WTC11 (cell line): Measurements from ENCODE around the gene NMT2. TPM values are rescaled to one million over a fixed set of nuclear protein-coding genes. Genes with fewer than 3 reads are reported as not detected.

Experiments
- ATAC-seq: fragments of 200-7000 bp; cut with Tn5 transposase; 2 replicates; pipeline ENCODE4 v1.10.0; 2021; ENCODE audit warnings: mild to moderate bottlenecking, moderate library complexity
- CTCF ChIA-PET: fragments of 300-600 bp; sonication (Branson Sonifier 250); formaldehyde crosslinking; loops from one replicate; lab custom pipeline; 2021; ENCODE audit warnings: antibody characterized with exemption; lab: Charles Lee
- POLR2A ChIA-PET: fragments of 350-600 bp; sonication (Branson Sonifier 250); formaldehyde crosslinking; loops from one replicate; lab custom pipeline; 2021; ENCODE audit warnings: antibody characterized with exemption; lab: Charles Lee
- DNase-seq: peaks from one replicate; pipeline ENCODE4 v3.0.0; 2021; ENCODE audit warnings: low spot score
- H3K27ac Mint-ChIP-seq: 2 replicates; pipeline ENCODE4 v1.8.0; 2021; ENCODE audit warnings: mixed read lengths
- H3K27me3 Mint-ChIP-seq: 2 replicates; pipeline ENCODE4 v1.8.0; 2021; ENCODE audit warnings: low read depth, mild to moderate bottlenecking, moderate library complexity, mixed read lengths
- H3K36me3 Mint-ChIP-seq: 2 replicates; pipeline ENCODE4 v1.8.0; 2021; ENCODE audit warnings: mixed read lengths
- H3K4me1 Mint-ChIP-seq: 2 replicates; pipeline ENCODE4 v1.8.0; 2022; ENCODE audit warnings: mixed read lengths
- H3K4me3 Mint-ChIP-seq: 2 replicates; pipeline ENCODE4 v1.8.0; 2021; ENCODE audit warnings: mild to moderate bottlenecking, moderate library complexity, mixed read lengths
- H3K9me3 Mint-ChIP-seq: 2 replicates; pipeline ENCODE4 v1.8.0; 2021; ENCODE audit warnings: mixed read lengths
- ERG ChIP-seq: fragments of 250-450 bp; sonication (Bioruptor Pico); IDR thresholded peaks from 2 replicates; pipeline ENCODE4 v1.8.0; 2021; ENCODE audit warnings: mild to moderate bottlenecking
- FOXK1 ChIP-seq: sonication (generic); formaldehyde crosslinking; IDR thresholded peaks from 2 replicates; pipeline ENCODE4 v1.8.0; 2022; ENCODE audit warnings: mild to moderate bottlenecking, moderate library complexity, missing genetic modification reagents
- FOXP4 ChIP-seq: sonication (generic); formaldehyde crosslinking; IDR thresholded peaks from 2 replicates; pipeline ENCODE4 v1.8.0; 2022; ENCODE audit warnings: mild to moderate bottlenecking, missing genetic modification reagents
- IRF1 ChIP-seq: sonication (generic); formaldehyde crosslinking; IDR thresholded peaks from 2 replicates; pipeline ENCODE4 v1.8.0; 2023; ENCODE audit warnings: missing genetic modification reagents
- JAZF1 ChIP-seq: fragments of 250-450 bp; sonication (Bioruptor Pico); IDR thresholded peaks from 2 replicates; pipeline ENCODE4 v1.9.0; 2021; ENCODE audit warnings: moderate library complexity, mild to moderate bottlenecking, inconsistent platforms
- NFATC4 ChIP-seq: fragments of 250-450 bp; sonication (Bioruptor Pico); IDR thresholded peaks from 2 replicates; pipeline ENCODE4 v1.9.0; 2021; ENCODE audit warnings: mild to moderate bottlenecking
- NFYB ChIP-seq: sonication (generic); formaldehyde crosslinking; conservative IDR thresholded peaks from 2 replicates; pipeline ENCODE4 v1.8.0; 2022; ENCODE audit warnings: low read depth, missing genetic modification reagents
- PRDM15 ChIP-seq: sonication (generic); formaldehyde crosslinking; IDR thresholded peaks from 2 replicates; pipeline ENCODE4 v1.8.0; 2022; ENCODE audit warnings: missing genetic modification reagents
- SOX15 ChIP-seq: fragments of 250-450 bp; sonication (Bioruptor Pico); IDR thresholded peaks from 2 replicates; pipeline ENCODE4 v1.9.0; 2021; ENCODE audit warnings: mild to moderate bottlenecking
- TCF7 ChIP-seq: sonication (generic); formaldehyde crosslinking; IDR thresholded peaks from 2 replicates; pipeline ENCODE4 v1.8.0; 2022; ENCODE audit warnings: mild to moderate bottlenecking, low read depth, missing genetic modification reagents, moderate library complexity
- ZBTB21 ChIP-seq: sonication (generic); formaldehyde crosslinking; IDR thresholded peaks from 2 replicates; pipeline ENCODE4 v1.8.1; 2023; ENCODE audit warnings: mild to moderate bottlenecking, missing genetic modification reagents, borderline replicate concordance
- ZBTB43 ChIP-seq: sonication (generic); formaldehyde crosslinking; IDR thresholded peaks from 2 replicates; pipeline ENCODE4 v1.8.1; 2023; ENCODE audit warnings: mild to moderate bottlenecking, missing genetic modification reagents
- ZNF121 ChIP-seq: sonication (generic); formaldehyde crosslinking; IDR thresholded peaks from 2 replicates; pipeline ENCODE4 v1.8.0; 2023; ENCODE audit warnings: missing genetic modification reagents
- ZNF232 ChIP-seq: sonication (generic); formaldehyde crosslinking; IDR thresholded peaks from 2 replicates; pipeline ENCODE4 v1.8.0; 2022; ENCODE audit warnings: mild to moderate bottlenecking, missing genetic modification reagents
- ZNF263 ChIP-seq: sonication (generic); formaldehyde crosslinking; IDR thresholded peaks from 2 replicates; pipeline ENCODE4 v1.8.1; 2022; ENCODE audit warnings: low read depth, mild to moderate bottlenecking, moderate library complexity, missing genetic modification reagents
- ZNF425 ChIP-seq: fragments of 250-450 bp; sonication (Bioruptor Pico); conservative IDR thresholded peaks from 2 replicates; pipeline ENCODE4 v1.9.0; 2021; ENCODE audit warnings: mild to moderate bottlenecking
- ZNF532 ChIP-seq: fragments of 250-450 bp; sonication (Bioruptor Pico); IDR thresholded peaks from 2 replicates; pipeline ENCODE4 v1.9.0; 2021; ENCODE audit warnings: mild to moderate bottlenecking, borderline replicate concordance
- ZNF671 ChIP-seq: fragments of 250-450 bp; sonication (Bioruptor Pico); IDR thresholded peaks from 2 replicates; pipeline ENCODE4 v1.8.0; 2021; ENCODE audit warnings: mild to moderate bottlenecking
- total RNA-seq: library from RNA; stranded (reverse); gene quantifications from 3 replicates; pipeline ENCODE4 v1.2.3, GENCODE V29; 2021

NMT2 gene
- total RNA-seq, 1 experiment from 2014 or later: 11.7 TPM

- Mint-ChIP-seq H3K27me3 (no peaks in the 10 kb centered on the region), H3K4me3 (no peak overlapping the region), H3K9me3 (no peaks in the 10 kb centered on the region), H3K27ac (no peak overlapping the region), H3K36me3 (no peaks in the 10 kb centered on the region), H3K4me1 (no peaks in the 10 kb centered on the region)
- DNase-seq (no peak), ATAC-seq (no peak)
- ChIA-PET POLR2A (no interaction called here), CTCF (interaction anchor here (1.9 kb wide), 1 partner anchor 113 kb away, joined by 5 read pairs; no protein-coding TSS in a partner anchor)
- TF ChIP-seq ZBTB21: no peak
- no peak for TF ChIP-seq IRF1 (CRISPR knock-in tag)
- no peak for TF ChIP-seq ZNF532 (CRISPR knock-in tag)
- TF ChIP-seq PRDM15: no peak
- no peak for TF ChIP-seq JAZF1 (CRISPR knock-in tag)
- no peak for TF ChIP-seq TCF7
- no peak for TF ChIP-seq ERG
- no peak for TF ChIP-seq ZNF232 (CRISPR knock-in tag)
- no peak for TF ChIP-seq NFATC4
These were observed 20.1 kb upstream of the NMT2 start for GRCh38 chr10:15188603-15189002.

GRCh38 chr10:15183689-15184481 is 15.4 kb upstream of the NMT2 start:
- Mint-ChIP-seq H3K27ac (no peak overlapping the region), H3K9me3 (no peaks in the 10 kb centered on the region), H3K36me3 (no peaks in the 10 kb centered on the region), H3K27me3 (no peaks in the 10 kb centered on the region), H3K4me3 (no peak overlapping the region), H3K4me1 (peaks cover 8% of the 10 kb centered on the region)
- ChIA-PET POLR2A (no interaction called here), CTCF (interaction anchor here (1.0 kb wide), 1 partner anchor 16 kb away, joined by 3 read pairs; no protein-coding TSS in a partner anchor)
- ATAC-seq (no peak), DNase-seq (no peak)
- TF ChIP-seq FOXK1 (CRISPR knock-in tag) (no peak), ZNF121 (no peak), ZNF263 (CRISPR knock-in tag) (no peak), NFYB (no peak), FOXP4 (CRISPR knock-in tag) (no peak), ZBTB43 (CRISPR knock-in tag) (no peak), ZNF425 (CRISPR knock-in tag) (no peak), ZBTB21 (no peak), SOX15 (CRISPR knock-in tag) (no peak), ZNF671 (CRISPR knock-in tag) (no peak)
